Fibroblast of lung (primary cell): ENCODE data around the gene AQR. TPM values are rescaled to one million over a fixed set of nuclear protein-coding genes. Genes with fewer than 3 reads are reported as not detected.
A peak's percentile ranks its signal among the peaks of the same experiment; 100 is the strongest.
"Not testable (repeated sequence)": the region's sequence is repeated elsewhere in the genome, so short reads cannot be mapped to it uniquely, and the experiment has no call there.

Experiments
- DNase-seq, 2 donors: peaks; one replicate each; pipeline versions ENCODE4 v3.0.0 to v3.0.0-alpha.2; 2010; ENCODE audit warnings: low read depth in 2 of 2
- H2AFZ ChIP-seq: 2 replicates; pipeline ENCODE4 v1.5.1; 2012; ENCODE audit warnings: low read length, control low read depth, inconsistent platforms
- H3K27ac ChIP-seq: 2 replicates; pipeline ENCODE4 v1.5.1; 2011; ENCODE audit warnings: low read length, control low read depth; ENCODE audit not compliant: insufficient read depth
- H3K27me3 ChIP-seq: 2 replicates; pipeline ENCODE4 v1.5.1; 2011; ENCODE audit warnings: mild to moderate bottlenecking, low read length; ENCODE audit not compliant: control insufficient read depth, insufficient read depth
- H3K36me3 ChIP-seq: 2 replicates; pipeline ENCODE4 v1.5.1; 2011; ENCODE audit warnings: low read length; ENCODE audit not compliant: control insufficient read depth, insufficient read depth
- H3K4me1 ChIP-seq: 2 replicates; pipeline ENCODE4 v1.5.1; 2011; ENCODE audit warnings: low read length; ENCODE audit not compliant: control insufficient read depth, insufficient read depth; ENCODE audit errors: extremely low read depth
- H3K4me2 ChIP-seq: 2 replicates; pipeline ENCODE4 v1.5.1; 2011; ENCODE audit warnings: low read length, control low read depth; ENCODE audit not compliant: insufficient read depth; ENCODE audit errors: extremely low read depth
- H3K4me3 ChIP-seq, 4 experiments: fragments of 200-600 bp in 1 of 4; sonication (generic) in 1 of 4; replicated peaks in 1 of 4; 2 replicates each; pipeline ENCODE4 v1.5.1; 2011 to 2016; ENCODE audit warnings: low read length in 4 of 4, low read depth in 3 of 4, mild to moderate bottlenecking in 3 of 4, control low read depth in 2 of 4, inconsistent platforms in 1 of 4, mixed read lengths in 1 of 4; ENCODE audit not compliant: insufficient read depth in 1 of 4; ENCODE audit errors: control extremely low read depth in 1 of 4
- H3K79me2 ChIP-seq: 2 replicates; pipeline ENCODE4 v1.5.1; 2012; ENCODE audit warnings: mild to moderate bottlenecking, low read length, inconsistent platforms; ENCODE audit not compliant: control insufficient read depth, insufficient read depth
- H3K9ac ChIP-seq: 2 replicates; pipeline ENCODE4 v1.5.1; 2011; ENCODE audit warnings: mild to moderate bottlenecking, low read length, control low read depth; ENCODE audit not compliant: insufficient read depth
- H3K9me3 ChIP-seq: 2 replicates; pipeline ENCODE4 v1.5.1; 2012; ENCODE audit warnings: low read depth, low read length; ENCODE audit not compliant: control insufficient read depth, insufficient read depth
- H4K20me1 ChIP-seq: 2 replicates; pipeline ENCODE4 v1.5.1; 2011; ENCODE audit warnings: low read length; ENCODE audit not compliant: control insufficient read depth, insufficient read depth; ENCODE audit errors: extremely low read depth
- CTCF ChIP-seq, 2 donors: IDR thresholded peaks in 1 of 2; conservative IDR thresholded peaks in 1 of 2; 1 replicate in 1 of 2; 2 replicates in 1 of 2; pipeline ENCODE4 v1.5.1; 2011 to 2012; ENCODE audit warnings: low read length in 2 of 2, control low read depth in 1 of 2, inconsistent platforms in 1 of 2, low read depth in 1 of 2, mild to moderate bottlenecking in 1 of 2
- EZH2 ChIP-seq: IDR thresholded peaks from 2 replicates; pipeline ENCODE4 v1.5.1; 2012; ENCODE audit warnings: low read length, control low read depth, mild to moderate bottlenecking; ENCODE audit errors: missing control alignments
- polyA plus RNA-seq, 2 donors: library from polyadenylated mRNA; depleted of rRNA in 1 of 2; stranded (reverse) in 1 of 2; unstranded in 1 of 2; fragments of >200 nt; gene quantifications; 2 replicates each; pipeline ENCODE4 v1.2.1, GENCODE V29; 2011 to 2012; ENCODE audit warnings: missing spikeins in 1 of 2
- total RNA-seq: library from RNA; depleted of rRNA; stranded (reverse); fragments of >200 nt; gene quantifications from 2 replicates; pipeline ENCODE4 v1.2.1, GENCODE V29; 2014

The AQR gene
- total and polyA plus RNA-seq, 2 donors (not counting 1 experiment from before 2014, with no cell fraction given) = 19.7 to 33.0 TPM

- no peak for TF ChIP-seq CTCF (conservative IDR thresholded peaks at IDR 0.05 in 1 of 2, IDR thresholded peaks at IDR 0.05 in 1 of 2; ENCODE audit: low read depth in 1 of 2, low read length in 2 of 2)
- TF ChIP-seq EZH2 = no peak
- no peaks in the 10 kb centered on the region for H3K9me3 ChIP-seq
- no peaks in the 10 kb centered on the region for H3K79me2 ChIP-seq
- H3K4me2 ChIP-seq = no peak overlapping the region
- H3K27ac ChIP-seq = no peak overlapping the region
- H3K9ac ChIP-seq = no peak overlapping the region
- H3K27me3 ChIP-seq = no peaks in the 10 kb centered on the region
- DNase-seq = peak in 1 of 2 donors; percentile 11
- H4K20me1 ChIP-seq = no peaks in the 10 kb centered on the region
- H3K36me3 ChIP-seq = no peaks in the 10 kb centered on the region
- no peak overlapping the region for H3K4me3 ChIP-seq
- H2AFZ ChIP-seq = no peak overlapping the region
- no peaks in the 10 kb centered on the region for H3K4me1 ChIP-seq
Measured at GRCh38 chr15:34944936-34945335, 24.6 kb downstream of the AQR start.

- no peak overlapping the region for H3K4me2 ChIP-seq
- TF ChIP-seq CTCF (conservative IDR thresholded peaks at IDR 0.05 in 1 of 2, IDR thresholded peaks at IDR 0.05 in 1 of 2; ENCODE audit: low read depth in 1 of 2, low read length in 2 of 2) (no peak), EZH2 (no peak)
- no peak overlapping the region for H3K9ac ChIP-seq
- H3K36me3 ChIP-seq = peaks cover 2% of the 10 kb centered on the region
- H3K9me3 ChIP-seq = no peaks in the 10 kb centered on the region
- DNase-seq = peak in 1 of 2 donors; percentile 30
- no peak overlapping the region for H3K4me3 ChIP-seq
- H2AFZ ChIP-seq = no peak overlapping the region
- no peaks in the 10 kb centered on the region for H4K20me1 ChIP-seq
- no peaks in the 10 kb centered on the region for H3K27me3 ChIP-seq
- H3K27ac ChIP-seq = no peak overlapping the region
- no peaks in the 10 kb centered on the region for H3K79me2 ChIP-seq
- H3K4me1 ChIP-seq = no peaks in the 10 kb centered on the region
Measured at GRCh38 chr15:34943711-34944110, 25.8 kb downstream of the AQR start.

DNA sequence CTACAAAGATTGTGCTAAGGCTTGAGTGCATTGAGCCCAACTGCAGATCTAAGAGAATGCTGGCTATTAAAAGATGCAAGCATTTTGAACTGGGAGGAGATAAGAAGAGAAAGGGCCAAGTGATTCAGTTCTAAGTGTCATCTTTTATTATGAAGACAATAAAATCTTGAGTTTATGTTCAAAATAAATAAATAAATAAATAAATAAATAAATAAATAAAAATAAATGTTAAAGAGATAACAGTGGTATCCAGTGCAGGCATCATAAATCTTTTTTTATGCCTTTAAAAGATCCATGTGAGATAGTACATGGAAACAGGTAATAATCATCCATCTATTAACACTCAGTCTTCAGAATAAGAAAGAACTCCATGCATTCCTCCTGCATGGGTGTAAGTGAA lies 26.3 kb downstream of the AQR start:
- H3K4me1 ChIP-seq, DNase-seq, H3K79me2 ChIP-seq, H3K36me3 ChIP-seq, H2AFZ ChIP-seq, H3K9me3 ChIP-seq, H3K9ac ChIP-seq, H4K20me1 ChIP-seq, H3K4me3 ChIP-seq, H3K27me3 ChIP-seq, H3K27ac ChIP-seq, H3K4me2 ChIP-seq: not testable (repeated sequence)

DNA sequence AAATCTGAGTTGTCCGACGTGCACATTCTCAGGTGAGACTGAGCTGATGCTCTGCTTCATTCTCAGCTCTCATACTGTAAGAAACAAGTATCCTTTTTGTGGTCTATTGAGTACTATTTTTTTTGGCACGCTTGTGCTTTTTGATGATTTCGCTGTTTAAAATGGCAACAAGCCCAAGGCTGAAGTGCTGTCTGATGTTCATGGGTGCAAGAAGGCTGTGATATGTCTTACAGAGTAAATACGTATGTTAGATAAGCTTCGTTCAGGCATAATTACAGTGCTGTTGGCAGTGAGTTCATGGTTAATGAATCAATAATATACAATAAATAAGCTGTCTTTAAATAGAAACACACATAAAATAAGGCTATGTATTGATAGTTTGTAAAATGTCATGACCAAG lies 27.2 kb downstream of the AQR start:
- no peak overlapping the region for H3K9ac ChIP-seq
- H3K27me3 ChIP-seq = no peaks in the 10 kb centered on the region
- no peaks in the 10 kb centered on the region for H3K79me2 ChIP-seq
- no peak overlapping the region for H3K4me2 ChIP-seq
- H2AFZ ChIP-seq = no peak overlapping the region
- no peak for TF ChIP-seq CTCF (conservative IDR thresholded peaks at IDR 0.05 in 1 of 2, IDR thresholded peaks at IDR 0.05 in 1 of 2; ENCODE audit: low read depth in 1 of 2, low read length in 2 of 2)
- no peaks in the 10 kb centered on the region for H3K4me1 ChIP-seq
- H4K20me1 ChIP-seq = no peaks in the 10 kb centered on the region
- H3K9me3 ChIP-seq = no peaks in the 10 kb centered on the region
- H3K27ac ChIP-seq = no peak overlapping the region
- peaks cover 2% of the 10 kb centered on the region for H3K36me3 ChIP-seq
- DNase-seq = peak; percentile 82 to 84
- H3K4me3 ChIP-seq = no peak overlapping the region
